GM21825 (cell line): Measurements from ENCODE around the gene CAV1.
"Not testable (repeated sequence)": the region's sequence is repeated elsewhere in the genome, so short reads cannot be mapped to it uniquely, and the experiment has no call there.

ENCODE experiments used
- ATAC-seq: cut with Tn5 transposase; IDR thresholded peaks from one replicate; pipeline ENCODE4 v1.9.1; 2021; ENCODE audit warnings: mild to moderate bottlenecking, moderate library complexity; ENCODE audit not compliant: unreplicated experiment

The CAV1 gene

DNA sequence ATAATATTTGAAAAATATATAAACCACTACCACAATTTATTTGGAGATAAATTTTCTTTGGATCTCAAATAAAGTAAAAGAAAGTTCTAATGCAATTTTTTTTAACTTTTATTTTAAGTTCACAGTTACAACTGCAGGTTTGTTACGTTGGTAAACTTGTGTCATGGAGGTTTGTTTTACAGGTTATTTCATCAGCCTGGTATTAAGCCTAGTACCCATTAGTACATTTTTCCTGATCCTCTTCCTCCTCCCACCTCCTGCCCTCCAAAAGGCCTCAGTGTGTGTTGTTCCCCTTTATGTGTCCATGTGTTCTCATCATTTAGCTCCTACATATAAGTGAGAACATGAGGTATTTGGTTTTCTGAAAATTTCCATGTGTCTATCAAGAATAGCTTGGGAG is 54.5 kb downstream of the CAV1 start:
- ATAC-seq = no peak

DNA sequence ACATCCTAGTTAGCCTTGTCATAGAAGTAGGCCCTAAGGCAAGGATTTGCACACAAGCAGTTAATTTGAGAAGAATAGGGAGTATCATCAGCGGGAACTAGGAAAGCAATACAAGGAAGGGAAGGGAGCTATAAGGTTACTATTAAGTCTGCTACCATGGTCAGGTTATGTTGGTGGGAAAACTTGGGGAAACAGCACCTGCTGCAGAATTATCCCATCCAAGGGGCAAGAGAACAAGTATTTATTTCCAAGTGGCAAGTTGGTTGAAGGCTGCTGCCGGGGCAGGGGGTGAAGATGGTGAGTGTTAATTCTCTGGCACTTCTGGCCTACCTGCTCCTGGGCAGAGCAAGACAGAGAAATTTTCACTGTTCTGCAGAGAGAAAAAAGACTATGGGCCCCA is 55.0 kb downstream of the CAV1 start:
- no peak for ATAC-seq

DNA sequence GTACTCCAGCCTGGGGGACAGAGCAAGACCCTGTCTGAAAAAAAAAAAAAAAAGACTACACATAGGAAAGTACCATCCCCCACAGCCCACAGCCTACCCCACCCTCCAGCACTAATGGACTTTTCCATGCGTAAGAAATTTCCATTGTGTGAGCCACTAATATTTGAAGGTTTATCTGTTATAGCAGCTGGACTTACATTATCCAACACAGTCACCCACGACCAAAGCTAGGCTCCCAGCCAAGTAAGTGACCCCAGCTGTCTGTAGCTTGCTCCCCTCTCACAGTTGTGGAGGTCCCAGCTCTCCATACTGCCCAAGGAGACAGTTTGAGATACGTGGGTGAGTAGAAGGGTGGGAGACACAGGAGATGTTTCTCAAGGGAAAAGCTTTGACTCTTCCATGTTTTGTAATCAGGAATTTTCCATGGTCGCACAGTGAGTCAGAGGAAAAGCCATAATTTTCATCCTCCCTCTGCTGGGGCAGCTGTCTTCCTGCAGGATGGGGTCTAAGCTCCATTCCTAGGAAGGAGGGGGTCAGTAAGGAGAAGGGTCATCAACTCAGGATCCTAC is 57.4 kb downstream of the CAV1 start:
- ATAC-seq = no peak

DNA sequence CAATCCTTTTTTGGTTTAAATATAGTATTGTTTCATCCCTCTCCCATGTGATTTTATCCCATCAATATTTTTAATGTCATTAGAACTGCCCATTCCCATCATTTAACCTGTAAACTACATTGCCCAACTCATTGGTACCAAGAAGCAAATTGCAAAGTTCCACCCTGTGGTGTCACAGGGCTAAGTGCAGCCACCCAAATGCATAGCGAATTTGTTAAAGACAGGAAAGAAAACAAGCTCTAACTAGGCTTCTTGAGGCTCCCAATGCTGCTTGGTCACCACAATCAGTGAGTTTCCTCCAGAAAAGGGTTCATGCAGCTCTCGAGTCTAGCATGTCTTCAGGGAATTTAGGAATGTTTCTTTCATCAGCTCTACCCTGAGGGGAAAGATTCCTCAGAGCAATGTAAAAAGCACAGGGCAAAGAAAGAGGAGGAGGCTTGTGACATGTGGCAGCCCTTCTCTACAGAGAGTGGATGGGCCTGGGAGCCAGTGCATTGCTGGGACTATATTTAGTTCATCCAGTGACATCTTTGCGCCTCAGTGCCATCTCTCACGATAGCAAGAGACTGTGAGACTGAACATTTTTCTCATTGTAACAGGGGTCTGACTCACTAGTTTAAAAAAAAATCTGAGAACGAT is 58.1 kb downstream of the CAV1 start:
- peak; percentile 39 for ATAC-seq

DNA sequence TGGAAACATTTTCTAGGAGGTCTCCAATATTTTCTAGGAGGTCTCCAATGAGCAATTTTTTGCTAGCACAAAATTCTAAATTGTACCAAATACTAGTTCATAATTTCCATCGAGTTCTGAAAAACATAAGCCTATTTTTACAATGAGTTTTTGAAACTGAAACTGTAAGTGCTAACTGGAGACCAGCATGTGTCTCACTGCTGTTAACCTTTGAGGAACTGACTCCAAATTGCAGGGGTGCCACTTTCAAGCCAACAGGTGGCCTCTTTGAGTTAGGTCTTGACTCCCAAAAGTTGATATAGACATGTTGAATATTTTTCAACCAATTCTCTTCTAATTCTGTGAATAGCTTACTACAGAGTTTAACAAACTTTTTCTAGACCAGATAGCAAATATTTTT is 58.8 kb downstream of the CAV1 start:
- ATAC-seq = peak; percentile 91

DNA sequence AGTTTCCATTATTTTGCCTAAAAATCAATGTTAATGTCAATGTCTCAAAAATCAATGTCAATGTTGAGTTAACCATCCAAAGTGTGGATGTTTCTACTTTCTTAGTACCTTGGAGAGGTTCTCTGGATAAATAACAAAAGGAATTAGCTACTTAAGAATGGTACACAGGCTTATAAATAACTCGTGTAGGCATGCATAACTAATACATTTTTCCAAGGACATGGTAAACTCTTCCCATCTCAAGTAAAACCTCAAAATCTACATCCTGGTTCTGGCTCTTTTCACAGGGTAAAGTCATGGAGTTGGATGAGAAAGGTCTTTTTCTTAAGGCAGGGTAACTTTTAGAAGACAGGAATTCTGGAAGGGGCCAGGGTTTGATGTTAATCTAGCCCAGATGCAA is 59.9 kb downstream of the CAV1 start:
- ATAC-seq = no peak

DNA sequence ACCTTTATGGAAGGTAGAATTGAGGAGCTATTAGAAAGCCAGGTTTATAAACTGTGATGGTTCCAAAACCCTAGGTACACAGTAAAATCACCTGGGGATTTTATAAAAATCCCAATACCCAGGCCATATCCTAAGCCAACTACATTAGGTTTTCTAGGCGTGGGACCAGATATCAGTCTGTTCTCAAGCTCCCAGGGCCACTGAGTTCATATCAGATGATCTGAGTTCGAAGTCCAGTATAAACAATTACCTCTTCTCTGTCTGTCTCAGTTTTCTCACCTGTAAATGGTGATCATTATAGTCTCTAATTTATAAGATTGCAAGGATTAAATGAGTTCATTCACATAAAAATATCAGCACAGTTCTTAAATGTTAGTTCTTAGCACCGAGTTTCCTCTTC is 60.6 kb downstream of the CAV1 start:
- no peak for ATAC-seq

DNA sequence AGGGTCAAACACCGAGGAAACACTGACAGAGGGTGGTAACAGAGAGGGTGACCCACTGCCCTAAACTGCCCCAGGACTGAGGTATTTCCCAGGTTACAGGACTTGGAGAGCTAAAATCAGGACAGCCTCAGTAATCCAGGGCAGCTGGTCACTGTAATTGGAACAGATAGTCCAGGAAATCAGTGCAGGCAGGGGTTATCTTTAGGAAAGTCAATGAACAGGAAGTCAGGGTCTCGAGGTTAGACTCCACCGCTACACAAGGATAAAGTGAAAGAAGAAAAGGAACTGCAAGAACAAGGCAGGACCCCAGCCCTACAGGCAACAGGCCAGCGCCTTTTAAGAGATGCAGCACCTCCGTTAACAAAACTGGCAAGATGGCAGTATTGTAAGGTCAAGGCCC is 61.1 kb downstream of the CAV1 start:
- ATAC-seq = no peak

DNA sequence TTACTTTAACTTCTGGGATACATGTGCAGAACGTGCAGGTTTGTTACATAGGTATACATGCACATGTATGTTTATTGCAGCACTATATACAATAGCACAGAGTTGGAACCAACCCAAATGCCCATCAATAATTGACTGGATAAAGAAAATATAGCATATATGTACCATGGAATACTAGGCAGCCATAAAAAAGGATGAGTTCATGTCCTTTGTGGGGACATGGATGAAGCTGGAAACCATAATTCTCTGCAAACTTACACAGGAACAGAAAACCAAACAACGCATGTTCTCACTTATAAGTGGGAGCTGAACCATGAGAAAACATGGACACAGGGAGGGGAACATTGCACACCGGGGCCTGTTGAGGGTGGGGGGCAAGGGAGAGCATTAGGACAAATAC is 62.4 kb downstream of the CAV1 start:
- ATAC-seq = not testable (repeated sequence)

DNA sequence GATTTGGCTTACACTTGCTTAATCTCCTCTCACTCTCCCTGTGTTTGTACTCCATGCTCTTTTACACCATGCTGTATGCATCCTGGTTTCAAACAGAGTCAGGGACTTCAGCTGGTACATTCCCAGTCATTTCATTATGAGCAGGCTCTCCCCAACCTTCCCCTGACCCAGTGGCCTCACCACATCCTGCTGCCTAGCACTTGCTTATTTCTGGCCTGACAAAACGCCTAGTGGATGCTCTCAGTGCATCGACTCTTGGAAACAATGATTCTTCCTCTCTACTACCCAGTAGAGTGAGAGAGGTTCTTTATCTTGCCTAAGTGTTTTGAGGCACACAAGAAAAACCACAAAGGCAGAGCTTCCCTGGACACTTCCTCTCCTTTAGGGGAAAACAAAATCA is 63.4 kb downstream of the CAV1 start:
- ATAC-seq = peak; percentile 60

DNA sequence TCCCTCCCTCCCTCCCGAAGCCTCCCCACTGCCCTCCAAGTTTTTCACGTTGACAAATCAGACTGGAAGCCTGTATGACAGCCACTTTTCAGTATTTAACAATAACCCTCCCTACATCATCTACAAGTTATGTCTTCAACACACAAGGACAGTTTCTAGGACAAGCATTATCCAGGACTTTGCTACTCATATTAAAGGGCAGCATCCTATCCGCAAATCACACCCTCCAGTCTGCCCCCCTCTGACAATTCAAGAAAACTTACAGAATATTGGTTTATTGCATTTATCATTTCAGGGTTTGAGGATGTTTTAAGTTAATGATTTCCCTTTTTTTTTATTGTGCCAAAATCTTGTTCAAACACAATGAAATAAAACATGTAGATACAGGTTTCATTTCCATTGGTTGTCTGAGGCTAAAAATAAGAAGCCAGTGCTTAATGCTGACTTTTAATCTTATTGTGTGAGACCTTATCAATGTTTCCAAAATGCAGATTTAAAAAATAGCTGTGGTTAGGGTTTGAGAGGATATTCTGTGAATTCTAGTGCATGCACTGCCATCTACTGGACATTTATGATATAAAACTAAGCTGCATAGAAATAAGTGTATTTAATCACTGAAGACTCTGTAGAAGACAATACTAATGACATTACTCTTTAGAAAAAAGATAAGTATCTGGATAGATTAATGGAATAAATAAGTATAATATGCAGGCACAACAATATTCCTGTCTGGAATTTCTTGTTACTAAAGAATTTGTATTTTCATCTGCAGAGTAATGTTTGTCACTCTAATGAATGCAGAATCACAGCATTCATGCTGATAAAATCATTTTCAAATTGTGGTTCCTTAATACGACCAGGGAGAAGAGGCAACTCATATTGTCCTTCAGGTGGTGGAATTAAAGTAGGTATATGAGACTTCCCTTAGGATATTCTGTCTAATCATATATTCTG is 64.1 kb downstream of the CAV1 start:
- peak; percentile 39 for ATAC-seq

DNA sequence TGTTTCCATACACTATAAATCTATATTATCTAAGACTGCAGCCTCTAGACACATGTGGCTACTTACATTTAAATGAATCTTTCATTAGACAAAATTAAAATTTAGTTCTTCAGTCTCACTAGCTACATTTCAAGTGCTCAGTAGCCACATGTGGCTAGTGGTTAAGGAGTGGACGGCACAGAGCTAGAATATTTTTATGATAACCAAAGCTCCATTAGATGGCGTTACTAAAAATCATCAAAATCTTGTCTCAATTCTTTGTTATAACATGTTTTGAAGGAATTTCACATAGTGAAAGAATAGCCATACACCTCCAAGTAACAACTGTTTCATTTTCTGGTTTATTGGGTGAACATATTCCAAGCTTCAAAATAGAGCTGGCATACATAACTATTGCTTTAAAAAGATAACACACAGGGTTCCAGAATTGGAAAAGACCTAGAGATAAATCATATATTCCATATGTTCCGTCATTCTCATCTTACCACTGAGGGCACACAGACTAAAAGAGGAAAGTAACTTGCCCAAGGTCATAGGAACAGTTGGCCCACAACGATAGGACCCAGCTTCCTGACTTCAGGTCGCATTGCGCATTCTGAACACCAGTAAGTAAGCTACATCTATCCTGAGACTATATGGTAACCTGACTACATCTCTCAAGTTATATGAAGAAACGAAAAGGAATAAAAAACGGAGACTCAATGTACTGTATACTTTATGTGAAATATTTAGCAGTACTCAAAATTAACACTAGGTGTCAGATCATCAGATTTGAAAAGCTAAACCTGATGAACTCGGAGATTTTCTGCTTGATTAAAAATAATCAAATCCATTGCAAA is 66.6 kb downstream of the CAV1 start:
- ATAC-seq = no peak

DNA sequence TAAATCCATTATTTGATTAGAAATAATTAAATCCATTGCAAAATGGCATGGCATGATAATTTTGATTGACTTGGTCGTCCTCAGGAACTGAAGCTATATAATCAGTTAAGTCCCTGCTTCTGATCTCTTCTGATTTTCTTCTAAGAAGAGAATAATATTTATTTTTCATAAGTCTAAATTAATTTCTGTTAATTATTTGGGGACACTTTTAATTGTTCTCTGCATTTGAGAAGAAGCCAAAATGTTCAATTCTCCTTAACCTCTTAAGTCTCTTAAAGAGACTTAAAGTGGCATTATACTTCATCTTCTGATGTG is 67.2 kb downstream of the CAV1 start:
- no peak for ATAC-seq

DNA sequence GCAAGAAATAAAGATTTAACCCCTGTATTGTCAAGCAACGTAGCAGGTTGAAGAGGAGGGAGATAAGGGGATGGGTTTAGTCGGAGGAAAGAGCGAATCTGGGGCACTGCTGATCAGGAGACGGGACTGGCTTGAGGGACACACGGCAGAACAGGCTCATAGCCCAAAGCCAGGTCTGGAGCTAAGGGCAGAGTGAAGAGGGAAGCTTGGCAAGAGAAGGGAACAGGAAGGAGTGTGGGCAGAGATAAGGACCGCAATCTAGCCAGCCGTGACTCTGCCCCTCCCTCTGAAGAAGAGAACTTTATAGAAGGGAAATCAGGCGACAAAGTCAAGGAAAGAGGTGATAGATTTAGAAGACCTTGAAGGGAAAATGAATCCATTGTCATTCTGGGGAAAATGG is 67.6 kb downstream of the CAV1 start:
- ATAC-seq = no peak

DNA sequence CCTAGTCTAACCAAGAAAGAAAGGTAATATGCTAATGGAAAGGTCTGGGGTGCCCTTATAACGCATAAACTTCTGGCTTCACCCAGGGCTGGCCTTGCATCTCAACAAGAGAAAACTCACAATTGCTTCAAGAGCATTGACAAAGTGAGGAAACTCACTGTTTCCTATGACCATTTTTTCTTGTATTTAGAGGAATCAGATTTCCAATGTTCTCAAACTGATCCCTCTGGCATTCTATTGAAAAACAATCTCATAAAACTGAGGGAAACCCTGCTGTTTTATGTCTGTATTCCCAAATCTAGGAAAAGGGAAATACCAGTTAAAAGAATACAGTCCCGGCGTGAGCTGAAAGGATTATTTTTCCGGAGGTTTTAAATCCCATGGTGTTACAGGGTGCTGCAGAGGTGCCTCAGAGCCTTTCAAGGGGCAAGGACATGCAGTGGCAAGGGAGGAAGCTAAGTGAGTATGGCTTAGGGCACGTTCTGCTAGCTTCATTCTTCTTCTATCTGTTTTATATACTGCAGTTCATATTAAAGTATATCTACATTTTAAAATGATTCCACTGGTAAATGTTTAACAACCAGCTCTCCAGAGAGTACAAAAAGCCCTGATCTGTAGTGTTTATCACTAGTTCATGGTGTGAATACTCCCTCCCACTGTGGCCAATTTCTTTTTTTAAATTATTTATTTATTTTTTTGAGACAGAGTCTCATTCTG is 68.7 kb downstream of the CAV1 start:
- ATAC-seq = no peak

DNA sequence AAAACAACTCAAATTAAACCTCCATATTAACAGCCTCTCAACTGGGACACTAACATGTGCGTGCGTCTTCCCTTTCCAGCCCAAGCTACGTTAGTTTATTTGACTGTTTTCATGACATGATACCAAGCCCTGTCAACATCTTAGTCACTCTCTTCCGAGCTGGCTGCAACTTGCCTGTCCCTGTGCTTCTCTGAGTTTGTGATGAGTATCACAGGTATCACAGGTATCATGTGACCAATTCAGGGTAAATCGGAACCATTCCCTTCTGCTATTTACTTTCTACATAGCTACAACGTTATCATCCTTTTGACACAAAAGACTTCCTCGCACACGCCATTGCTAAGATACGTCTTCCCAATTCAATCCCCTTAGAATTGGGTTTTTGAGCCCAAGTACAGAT is 70.2 kb downstream of the CAV1 start:
- no peak for ATAC-seq

DNA sequence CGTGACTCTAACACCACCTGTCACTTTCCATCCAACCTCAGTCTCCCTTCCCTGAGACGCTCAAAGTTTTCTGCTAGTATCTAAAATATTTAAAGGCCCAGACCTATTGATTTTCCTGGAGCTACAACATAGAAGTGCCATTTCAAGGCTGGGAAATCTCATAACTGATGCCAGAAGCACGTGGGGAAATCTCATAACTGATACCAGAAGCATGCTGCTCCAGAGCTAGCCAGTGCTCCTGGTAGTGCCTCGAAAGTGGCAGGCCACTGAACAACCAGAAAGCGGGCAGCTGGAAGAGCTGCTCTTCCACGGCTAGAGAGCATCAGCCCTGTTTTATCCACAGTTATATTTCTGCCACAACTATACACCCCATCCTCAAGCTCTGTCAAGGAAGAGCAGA is 72.5 kb downstream of the CAV1 start:
- ATAC-seq = no peak

DNA sequence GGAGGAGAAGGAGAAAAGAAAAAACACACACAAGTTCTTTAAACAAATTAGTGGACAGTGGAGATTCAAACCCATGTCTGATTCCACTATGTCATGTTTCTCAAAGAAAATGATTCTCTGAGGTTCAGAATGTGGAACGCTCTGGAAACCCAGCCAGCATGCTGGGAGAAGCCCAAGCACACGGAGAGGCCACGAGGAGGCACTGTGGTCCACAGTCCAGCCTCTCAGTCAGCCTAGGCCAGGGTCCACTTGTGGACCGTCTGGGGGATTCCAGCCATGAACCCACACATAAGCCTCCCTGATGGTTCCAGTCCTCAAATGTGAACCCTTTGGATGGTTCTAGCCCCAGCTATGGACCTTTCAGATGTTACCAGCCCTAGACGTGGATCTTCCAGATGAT is 73.4 kb downstream of the CAV1 start:
- no peak for ATAC-seq

DNA sequence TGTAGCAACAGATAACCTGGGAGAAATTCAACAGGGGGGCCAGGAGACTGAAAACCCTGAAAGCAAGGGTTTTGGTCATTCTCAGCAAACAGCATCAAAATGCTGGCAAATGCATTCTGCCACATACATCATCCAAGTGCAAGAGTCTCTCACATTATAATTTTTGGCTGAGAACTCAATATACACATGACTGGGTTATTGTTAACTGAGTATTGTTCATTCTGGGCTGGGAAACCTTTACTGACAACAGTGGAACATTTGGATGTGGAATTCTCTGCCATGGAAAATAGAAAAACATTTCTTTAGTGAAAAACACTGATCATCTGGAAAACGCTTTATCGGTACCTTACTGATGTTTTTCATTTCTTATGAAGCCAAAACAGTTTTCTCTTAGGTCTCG is 74.0 kb downstream of the CAV1 start:
- no peak for ATAC-seq

DNA sequence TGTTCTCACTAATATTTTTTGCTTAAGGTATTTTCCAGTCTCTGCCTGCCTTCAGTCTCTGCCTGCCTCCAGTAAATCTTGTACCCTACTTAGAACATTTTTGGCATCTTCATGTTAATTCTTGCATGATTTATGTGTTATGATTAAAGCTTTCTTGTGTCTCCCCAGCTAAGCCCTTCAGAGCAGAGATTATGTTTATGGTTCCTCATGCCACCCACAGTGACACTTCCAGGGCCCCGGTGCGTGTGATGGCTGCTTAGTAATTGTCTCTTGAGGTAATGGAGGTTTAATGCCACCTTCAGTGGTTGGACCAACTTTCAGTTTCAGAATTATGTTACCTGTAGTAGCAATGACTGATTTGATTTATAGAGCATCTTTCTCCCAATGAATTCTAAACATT is 76.6 kb downstream of the CAV1 start:
- no peak for ATAC-seq

DNA sequence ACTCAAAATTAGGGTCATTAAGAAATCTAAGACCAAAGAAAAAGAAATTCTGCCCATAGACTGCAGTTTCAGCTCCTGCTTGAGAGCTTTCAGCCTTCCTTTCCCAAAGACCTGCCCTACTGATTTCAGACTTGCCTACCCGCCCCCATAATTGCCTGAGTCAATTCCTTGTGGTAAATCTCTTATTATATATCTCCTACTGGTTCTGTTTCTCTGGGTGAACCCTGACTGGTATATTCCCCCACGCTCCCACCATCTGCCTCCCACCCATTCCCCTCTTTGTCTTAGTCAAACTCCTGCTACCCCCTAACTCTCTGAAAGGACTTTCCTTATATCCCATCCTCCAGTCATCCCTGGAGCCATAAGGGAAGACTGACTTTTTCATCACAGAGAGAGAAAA is 82.5 kb downstream of the CAV1 start:
- no peak for ATAC-seq
